Fibroblast of skin of right biceps (primary cell): ENCODE results near the gene LRWD1.

Experiments used
- DNase-seq: peaks from one replicate; pipeline ENCODE4 v3.0.0-alpha.2; 2013

LRWD1 gene

DNA sequence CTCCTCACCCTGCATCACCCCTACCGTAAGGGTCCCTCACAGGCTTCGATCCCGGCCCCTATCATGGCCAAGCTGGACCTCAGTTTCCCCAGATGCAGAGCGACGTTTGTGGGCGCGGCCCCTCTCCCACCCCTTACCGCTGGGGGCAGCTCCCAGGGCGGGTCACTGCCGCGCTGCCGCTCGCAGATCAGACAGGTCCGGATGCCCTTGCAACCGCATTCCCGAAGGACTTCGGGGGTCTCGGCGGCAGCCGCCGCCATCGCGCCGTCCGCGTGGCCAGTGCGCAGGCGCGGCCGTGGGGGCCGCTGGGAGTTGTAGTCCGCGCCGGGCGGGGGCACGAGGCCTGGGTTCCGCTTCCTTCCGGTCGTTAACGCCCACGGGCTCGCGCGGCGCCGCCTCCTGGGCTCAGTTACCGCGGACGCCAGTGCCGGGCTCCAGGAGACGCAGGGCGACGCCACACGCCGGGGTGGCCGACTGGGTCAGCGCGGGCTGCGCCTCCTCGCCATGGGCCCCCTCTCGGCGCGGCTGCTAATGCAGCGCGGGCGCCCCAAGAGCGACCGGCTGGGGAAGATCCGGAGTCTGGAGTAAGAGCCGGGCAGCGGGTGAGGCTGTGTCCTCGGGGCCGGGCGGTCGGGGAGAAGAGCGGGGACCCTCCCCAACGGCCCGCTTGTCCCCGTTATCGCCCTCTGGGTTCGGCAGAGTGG lies at the start of gene LRWD1, which contains the start of gene ALKBH4:
TSS of gene LRWD1 (plus strand) at position 408 of the 704 bp plus-strand sequence. CDS start at position 505, 97 bp downstream.
TSS of gene ALKBH4 (minus strand) at position 287 of the 704 bp plus-strand sequence. CDS start at position 260, 27 bp downstream.
- peak; percentile 92 for DNase-seq

DNA sequence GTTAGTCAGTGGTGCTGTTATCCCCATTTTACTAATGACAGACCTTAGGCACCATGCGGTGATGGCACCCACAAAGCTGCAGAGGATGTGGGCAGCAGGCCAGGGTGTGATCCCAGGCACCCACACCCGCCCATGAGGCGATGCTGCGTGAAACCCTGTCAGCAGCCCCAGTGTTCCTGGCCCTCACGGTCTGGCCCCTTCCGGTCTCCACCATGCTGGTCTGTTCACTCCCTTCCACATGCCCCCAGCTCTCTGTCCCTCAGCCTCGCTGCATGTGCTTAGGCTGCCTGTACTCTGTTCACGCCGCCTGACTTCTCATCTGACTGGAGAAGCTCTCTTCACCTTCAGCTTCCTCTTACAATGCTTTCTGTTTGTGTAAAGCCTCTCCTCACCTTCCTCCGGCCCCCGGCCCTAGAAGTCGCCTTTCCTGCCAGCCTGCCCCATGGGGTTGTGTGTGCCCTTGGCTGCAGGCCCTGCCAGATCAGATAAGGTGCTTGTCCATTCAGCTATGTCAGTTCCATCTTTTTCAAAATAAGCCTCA lies 49.0 kb upstream of the LRWD1 start:
- no peak for DNase-seq

DNA sequence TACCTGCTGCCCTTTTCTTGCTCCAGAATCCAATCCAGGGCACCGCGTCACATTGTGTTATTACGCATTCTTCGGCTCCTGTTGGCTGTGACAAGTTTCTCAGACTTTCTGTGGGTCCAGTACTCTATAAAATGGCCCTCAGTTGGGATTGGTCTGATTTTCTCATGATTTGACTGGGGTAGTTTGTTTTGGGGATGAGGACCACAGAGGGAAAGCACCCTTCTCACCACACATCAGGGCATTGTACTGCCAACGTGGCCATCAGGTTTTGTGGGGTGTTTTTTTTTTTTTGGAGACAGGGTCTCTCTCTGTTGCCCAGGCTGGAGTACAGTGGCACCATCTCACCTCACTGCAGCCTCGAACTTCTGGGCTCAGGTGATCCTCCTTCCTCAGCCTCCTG lies 48.4 kb upstream of the LRWD1 start:
- DNase-seq: no peak

GRCh38 chr7:102417105-102417504 lies 47.7 kb upstream of the LRWD1 start:
- DNase-seq: no peak

DNA sequence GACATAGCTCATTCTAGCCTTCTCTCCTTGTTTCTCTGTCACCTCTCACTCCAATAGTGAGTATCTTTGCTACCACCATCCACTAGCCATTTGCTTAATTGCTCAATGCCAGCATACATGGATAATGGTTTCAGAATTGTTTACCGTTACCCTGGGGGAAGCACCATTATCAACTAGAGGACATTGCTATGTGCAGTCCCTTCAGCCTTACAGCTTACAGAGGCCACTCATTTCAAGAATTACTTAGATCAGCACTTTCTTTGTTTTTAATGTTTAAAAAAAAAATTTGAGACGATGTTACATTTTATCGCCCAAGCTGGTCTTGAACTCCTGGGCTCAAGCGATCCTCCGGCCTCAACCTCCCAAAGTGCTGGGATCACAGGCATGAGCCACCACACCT lies 46.2 kb upstream of the LRWD1 start:
- DNase-seq: no peak

GRCh38 chr7:102421706-102422240 lies 43.0 kb upstream of the LRWD1 start:
- DNase-seq: no peak

DNA sequence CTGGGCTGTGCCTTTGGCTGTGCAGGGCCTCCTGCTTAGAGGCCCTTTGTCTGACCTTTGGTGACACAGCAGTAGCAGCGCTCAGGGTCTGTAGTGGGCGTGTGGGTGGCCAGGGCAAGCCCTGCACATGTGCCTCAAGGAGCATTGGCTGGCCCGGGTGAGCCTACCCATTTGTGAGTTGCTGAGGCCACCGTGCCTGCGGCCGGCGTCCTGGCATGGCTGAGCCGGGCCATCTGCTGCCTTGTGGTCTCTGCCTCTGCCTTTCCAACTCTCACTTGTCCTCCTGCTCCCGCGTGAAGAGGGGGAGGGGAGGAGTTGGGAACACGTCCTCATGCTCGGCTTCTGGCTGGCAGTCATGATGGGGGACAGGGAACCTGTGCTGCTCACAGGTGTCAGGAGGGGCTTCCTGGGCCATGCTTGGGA lies 40.6 kb upstream of the LRWD1 start:
- DNase-seq: no peak

GRCh38 chr7:102424787-102425218 lies 40.0 kb upstream of the LRWD1 start:
- DNase-seq: no peak

GRCh38 chr7:102425639-102426267 lies 39.0 kb upstream of the LRWD1 start:
- no peak for DNase-seq

DNA sequence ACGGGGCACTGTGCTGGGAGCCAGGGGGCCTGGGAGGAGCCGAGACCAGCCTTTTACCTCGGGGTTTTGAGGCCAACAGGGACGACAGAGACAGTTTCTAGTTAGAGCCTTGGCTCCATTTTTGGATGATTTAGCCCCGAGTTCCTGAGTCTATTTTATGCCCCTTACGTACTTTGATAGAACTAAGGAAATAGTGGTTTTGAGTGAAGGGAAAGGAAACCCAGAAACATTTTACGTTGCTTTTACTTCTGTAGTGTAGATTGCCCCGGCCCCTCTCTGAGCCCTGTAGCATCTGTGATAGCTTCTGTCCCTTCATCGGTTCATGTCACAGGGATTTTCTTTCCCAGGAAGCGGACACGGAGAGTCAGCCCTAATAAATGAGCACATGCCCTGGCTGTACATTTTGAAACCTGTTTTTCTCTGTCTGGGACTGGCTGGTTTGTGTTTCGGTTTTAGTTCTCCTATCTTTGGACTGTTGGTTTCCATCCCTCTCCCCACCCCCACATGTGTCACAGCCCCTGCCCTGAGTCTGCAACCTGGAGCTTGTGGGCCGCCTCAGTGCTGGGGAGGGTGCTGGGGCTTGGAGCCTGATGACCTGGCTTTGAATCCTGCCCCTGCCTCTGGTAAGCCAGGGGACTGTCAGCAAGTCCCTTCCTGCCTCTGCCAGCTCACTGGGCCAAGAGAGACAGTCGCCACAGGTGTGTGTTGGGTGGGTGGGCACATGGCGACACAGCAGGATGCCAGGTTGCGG lies 38.3 kb upstream of the LRWD1 start:
- DNase-seq: no peak

GRCh38 chr7:102427019-102427405 lies 37.8 kb upstream of the LRWD1 start:
- DNase-seq: no peak

GRCh38 chr7:102429141-102429899 lies 35.5 kb upstream of the LRWD1 start:
- DNase-seq: no peak

GRCh38 chr7:102431617-102432298 lies 33.0 kb upstream of the LRWD1 start:
- no peak for DNase-seq

DNA sequence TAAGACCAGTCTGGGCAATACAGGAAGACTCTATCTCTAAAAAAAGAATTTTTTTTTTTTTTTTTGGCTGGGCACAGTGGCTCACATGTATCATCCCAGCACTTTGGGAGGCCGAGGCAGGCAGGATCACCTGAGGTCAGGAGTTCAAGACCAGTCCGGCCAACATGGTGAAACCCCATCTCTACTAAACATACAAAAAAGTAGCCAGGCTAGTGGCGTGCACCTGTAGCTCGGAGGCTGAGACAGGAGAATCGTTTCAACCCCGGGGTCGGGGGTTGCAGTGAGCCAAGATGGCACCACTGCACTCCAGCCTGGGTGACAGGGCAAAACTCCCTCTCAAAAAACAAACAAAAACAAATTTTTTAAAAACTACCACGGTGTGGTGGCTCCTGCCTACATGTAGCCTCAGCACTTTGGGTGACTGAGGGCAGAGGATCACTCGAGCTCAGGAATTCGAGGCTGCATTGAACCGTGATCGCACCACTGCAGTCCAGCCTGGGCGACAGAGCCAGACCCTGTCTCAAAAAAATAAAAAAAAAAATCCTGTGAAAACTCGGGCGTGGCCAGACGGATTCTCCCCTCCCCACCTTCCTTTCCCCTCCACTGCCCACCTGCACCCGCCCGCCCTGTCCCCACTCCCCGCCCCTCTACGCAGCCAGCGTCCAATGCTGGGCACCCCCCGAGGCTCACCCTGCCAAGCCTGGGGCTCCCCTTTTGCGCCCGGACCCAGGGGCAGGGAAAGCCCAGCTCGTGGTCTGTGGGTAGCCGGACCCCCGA lies 32.2 kb upstream of the LRWD1 start:
- DNase-seq: no peak

DNA sequence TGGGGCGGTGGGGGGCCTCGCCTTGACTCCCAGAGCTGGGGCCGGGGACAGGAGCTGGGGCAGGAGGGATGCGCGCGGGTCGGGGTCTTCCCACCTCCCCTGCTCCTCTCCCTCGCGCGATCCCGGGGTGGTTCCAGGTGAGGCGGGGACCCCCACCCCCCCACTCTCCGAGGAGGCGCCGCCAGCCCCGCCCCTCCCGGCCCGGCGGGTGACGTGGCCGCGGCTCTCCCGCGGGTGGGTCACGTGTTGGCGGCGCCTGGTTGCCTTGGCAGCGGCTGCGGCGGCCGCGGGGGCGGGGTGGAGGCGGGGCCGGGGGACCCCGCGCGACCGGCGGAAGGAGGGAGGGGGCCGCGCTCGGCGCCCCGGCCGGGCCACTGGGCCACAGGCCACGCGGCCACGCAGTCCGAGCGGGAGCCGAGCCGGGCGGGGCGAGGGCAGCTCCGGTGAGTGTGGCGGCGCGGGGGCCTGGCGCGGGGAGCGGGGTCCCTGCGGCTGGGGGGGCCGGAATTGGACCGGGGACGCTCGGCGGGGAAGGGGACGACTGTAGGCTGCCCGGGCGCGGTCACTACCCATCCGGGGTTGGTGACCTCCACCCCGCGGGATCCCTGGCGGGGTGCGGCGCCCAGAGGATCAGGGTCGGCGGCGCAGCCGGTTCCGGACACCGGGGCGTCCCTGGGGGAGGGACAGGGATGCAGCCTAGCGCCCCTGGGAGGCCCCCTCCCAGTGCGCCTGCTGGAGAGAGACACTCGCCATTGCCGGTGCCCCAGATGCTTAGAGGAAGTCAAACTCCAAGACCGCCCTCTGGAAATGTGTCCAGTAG lies 31.4 kb upstream of the LRWD1 start, which contains the start of gene ORAI2:
TSS of gene ORAI2 (plus strand) at position 357 of the 820 bp plus-strand sequence. CDS start 5,382 bp downstream, outside the sequence.
- DNase-seq: peak; percentile 76

DNA sequence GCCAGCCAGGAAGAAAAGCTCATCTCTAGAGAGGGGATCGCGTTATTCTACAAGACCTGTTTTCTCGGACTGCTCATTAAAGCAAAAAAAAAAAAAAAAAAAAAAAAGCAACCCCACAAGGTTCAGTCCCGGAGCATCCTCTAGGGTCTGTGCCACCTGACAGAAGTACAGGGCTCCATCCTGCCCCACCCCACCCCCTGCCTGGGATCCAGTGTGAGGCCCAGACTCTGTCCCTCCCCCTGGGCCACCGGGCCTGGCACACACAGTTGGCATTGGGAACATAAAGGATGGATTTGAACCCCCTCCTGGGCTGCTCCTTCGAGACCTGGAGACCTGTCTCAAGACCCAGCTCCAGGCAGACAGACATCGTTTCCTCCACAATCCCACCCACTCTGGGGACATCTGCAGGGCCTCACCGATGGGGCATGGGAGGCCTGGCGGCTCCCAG lies 30.7 kb upstream of the LRWD1 start:
- no peak for DNase-seq

GRCh38 chr7:102436118-102436517 lies 28.7 kb upstream of the LRWD1 start:
- DNase-seq: no peak

DNA sequence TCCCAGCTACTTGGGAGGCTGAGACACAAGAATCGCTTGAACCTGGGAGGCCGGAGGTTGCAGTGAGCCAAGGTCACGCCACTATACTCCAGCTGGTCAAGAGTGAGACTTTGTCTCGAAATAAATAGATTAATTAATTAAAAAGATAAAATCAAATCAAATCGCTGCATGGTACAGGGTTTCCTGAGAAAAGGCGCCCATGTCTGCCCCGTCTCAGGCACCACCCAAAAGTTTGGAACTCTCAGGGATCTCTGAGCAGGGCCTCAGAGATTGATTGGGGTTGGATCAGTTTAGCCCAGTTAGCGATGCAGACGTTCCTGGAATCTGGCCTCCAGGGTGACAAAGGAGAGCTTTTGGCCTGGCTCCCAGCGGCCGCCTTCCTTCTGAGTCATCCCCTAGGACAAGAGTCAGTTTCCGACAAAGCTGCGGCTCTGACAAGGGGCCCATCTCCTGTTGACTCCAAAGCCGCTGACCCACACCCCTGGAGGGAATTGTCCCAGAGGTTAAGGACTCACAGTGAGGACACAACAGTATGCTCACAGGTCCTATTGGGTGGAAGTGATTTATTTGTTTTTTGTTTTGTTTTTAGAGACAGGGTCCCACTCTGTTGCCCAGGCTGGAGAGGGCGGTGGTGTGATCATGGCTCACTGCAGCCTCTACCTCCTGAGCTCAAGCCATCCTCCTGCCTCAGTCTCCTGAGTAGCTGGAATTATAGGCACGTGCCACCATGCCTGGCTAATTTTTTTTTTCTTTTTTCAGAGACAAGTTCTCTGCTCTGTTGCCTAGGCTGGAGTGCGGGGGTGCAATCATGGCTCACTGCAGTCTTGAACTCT lies 24.6 kb upstream of the LRWD1 start:
- DNase-seq: peak; percentile 87
